Panc1 (cell line): ENCODE measurements around the gene TRIM2.

Source experiments
- TF ChIP-seq, protein P1 (sequence below): fragments of 450-650 bp; IDR thresholded peaks from 2 replicates; pipeline ENCODE4 v1.5.1; 2017; ENCODE audit warnings: mild to moderate bottlenecking
- TF ChIP-seq, protein P2 (sequence below), 2 experiments: IDR thresholded peaks; 2 replicates each; pipeline ENCODE4 v1.6.1; 2011 to 2012; ENCODE audit warnings: low read depth in 2 of 2, control low read depth in 1 of 2, low read length in 1 of 2, mild to moderate bottlenecking in 1 of 2, moderate library complexity in 1 of 2; ENCODE audit not compliant: insufficient read depth in 1 of 2

DNA sequence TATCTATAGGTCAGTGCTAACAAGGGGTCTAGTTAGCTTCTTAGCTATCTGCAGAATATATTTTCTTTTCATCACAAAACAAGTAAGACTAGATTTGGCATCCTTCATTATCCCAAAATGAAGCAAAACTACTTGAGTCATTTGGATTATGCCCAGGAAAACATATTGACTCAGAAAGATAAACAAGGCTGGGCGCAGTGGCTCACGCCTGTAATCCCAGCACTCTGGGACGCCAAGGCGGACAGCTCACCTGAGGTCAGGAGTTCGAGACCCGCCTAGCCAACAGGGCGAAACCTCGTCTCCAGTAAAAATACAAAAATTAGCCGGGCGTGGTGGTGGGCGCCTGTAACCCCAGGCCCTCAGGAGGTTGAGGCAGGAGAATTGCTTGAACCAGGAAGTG is 122.3 kb downstream of the TRIM2 start:
- TF ChIP-seq, protein P1, sequence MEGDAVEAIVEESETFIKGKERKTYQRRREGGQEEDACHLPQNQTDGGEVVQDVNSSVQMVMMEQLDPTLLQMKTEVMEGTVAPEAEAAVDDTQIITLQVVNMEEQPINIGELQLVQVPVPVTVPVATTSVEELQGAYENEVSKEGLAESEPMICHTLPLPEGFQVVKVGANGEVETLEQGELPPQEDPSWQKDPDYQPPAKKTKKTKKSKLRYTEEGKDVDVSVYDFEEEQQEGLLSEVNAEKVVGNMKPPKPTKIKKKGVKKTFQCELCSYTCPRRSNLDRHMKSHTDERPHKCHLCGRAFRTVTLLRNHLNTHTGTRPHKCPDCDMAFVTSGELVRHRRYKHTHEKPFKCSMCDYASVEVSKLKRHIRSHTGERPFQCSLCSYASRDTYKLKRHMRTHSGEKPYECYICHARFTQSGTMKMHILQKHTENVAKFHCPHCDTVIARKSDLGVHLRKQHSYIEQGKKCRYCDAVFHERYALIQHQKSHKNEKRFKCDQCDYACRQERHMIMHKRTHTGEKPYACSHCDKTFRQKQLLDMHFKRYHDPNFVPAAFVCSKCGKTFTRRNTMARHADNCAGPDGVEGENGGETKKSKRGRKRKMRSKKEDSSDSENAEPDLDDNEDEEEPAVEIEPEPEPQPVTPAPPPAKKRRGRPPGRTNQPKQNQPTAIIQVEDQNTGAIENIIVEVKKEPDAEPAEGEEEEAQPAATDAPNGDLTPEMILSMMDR: no peak
- TF ChIP-seq, protein P2, sequence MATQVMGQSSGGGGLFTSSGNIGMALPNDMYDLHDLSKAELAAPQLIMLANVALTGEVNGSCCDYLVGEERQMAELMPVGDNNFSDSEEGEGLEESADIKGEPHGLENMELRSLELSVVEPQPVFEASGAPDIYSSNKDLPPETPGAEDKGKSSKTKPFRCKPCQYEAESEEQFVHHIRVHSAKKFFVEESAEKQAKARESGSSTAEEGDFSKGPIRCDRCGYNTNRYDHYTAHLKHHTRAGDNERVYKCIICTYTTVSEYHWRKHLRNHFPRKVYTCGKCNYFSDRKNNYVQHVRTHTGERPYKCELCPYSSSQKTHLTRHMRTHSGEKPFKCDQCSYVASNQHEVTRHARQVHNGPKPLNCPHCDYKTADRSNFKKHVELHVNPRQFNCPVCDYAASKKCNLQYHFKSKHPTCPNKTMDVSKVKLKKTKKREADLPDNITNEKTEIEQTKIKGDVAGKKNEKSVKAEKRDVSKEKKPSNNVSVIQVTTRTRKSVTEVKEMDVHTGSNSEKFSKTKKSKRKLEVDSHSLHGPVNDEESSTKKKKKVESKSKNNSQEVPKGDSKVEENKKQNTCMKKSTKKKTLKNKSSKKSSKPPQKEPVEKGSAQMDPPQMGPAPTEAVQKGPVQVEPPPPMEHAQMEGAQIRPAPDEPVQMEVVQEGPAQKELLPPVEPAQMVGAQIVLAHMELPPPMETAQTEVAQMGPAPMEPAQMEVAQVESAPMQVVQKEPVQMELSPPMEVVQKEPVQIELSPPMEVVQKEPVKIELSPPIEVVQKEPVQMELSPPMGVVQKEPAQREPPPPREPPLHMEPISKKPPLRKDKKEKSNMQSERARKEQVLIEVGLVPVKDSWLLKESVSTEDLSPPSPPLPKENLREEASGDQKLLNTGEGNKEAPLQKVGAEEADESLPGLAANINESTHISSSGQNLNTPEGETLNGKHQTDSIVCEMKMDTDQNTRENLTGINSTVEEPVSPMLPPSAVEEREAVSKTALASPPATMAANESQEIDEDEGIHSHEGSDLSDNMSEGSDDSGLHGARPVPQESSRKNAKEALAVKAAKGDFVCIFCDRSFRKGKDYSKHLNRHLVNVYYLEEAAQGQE (IDR thresholded peaks at IDR 0.05; ENCODE audit: insufficient read depth in 1 of 2, low read depth in 2 of 2, low read length in 1 of 2): no peak
